Adrenal gland (tissue), 12 donors: ENCODE data around the gene TLCD4. TPM values are rescaled to one million over a fixed set of nuclear protein-coding genes. Genes with fewer than 3 reads are reported as not detected.
"Not testable (repeated sequence)": the region's sequence is repeated elsewhere in the genome, so short reads cannot be mapped to it uniquely, and the experiment has no call there.

Source experiments
- DNase-seq, 7 donors: peaks; one replicate each; pipeline ENCODE4 v3.0.0-alpha.2; 2019 to 2020
- H3K27ac ChIP-seq, 5 donors: fragments of 200-600 bp; sonication (generic) in 4 of 5; 1 replicate in 3 of 5; 2 replicates in 2 of 5; pipeline versions ENCODE4 v1.5.1 to v1.8.0; 2016 to 2020; ENCODE audit warnings: mild to moderate bottlenecking in 1 of 5
- H3K27me3 ChIP-seq: fragments of 200-600 bp; 2 replicates; pipeline ENCODE4 v1.8.0; 2021
- H3K36me3 ChIP-seq, 2 donors: fragments of 200-600 bp; replicated peaks in 1 of 2; 1 replicate in 1 of 2; 2 replicates in 1 of 2; pipeline versions ENCODE4 v1.5.1 to v1.8.0; 2018 to 2022
- H3K4me1 ChIP-seq, 2 donors: fragments of 200-600 bp; replicated peaks in 1 of 2; 1 replicate in 1 of 2; 2 replicates in 1 of 2; pipeline versions ENCODE4 v1.5.1 to v1.8.0; 2018 to 2021
- H3K4me3 ChIP-seq, 4 donors: fragments of 200-600 bp; sonication (generic) in 3 of 4; one replicate each; pipeline ENCODE4 v1.5.1; 2016 to 2018
- H3K9me3 ChIP-seq, 3 donors: fragments of 200-600 bp; sonication (generic) in 1 of 3; replicated peaks in 1 of 3; 1 replicate in 2 of 3; 2 replicates in 1 of 3; pipeline versions ENCODE4 v1.5.1 to v1.8.0; 2016 to 2021
- POLR2A ChIP-seq, 2 donors: fragments of 450-650 bp; IDR thresholded peaks; one replicate each; pipeline ENCODE4 v1.6.1; 2017; ENCODE audit warnings: antibody characterized with exemption in 2 of 2, mild to moderate bottlenecking in 2 of 2, moderate library complexity in 1 of 2
- WGBS, 4 donors: extraction: QIAGEN DNeasy Blood & Tissue Kit in 2 of 4; methylation state at CpG; one replicate each; pipeline versions ENCODE4 v1.1.5 to v1.1.7; 2013 to 2017; 5-methylcytosine and 5-hydroxymethylcytosine counted together
- intact Hi-C, 2 donors: fragments of 100-400 bp; cut with DNase I; formaldehyde crosslinking; loops; one replicate each; pipeline versions ENCODE4 v1.14.1 to v1.15.0; 2022 to 2023
- polyA plus RNA-seq, 3 donors: library from polyadenylated mRNA; stranded (reverse); fragments of 200-250 nt in 2 of 3; fragments of 350-450 nt in 1 of 3; fragmentation: Illumina TruSeq in 1 of 3; extraction: RNeasy Lipid Tissue Mini Kit (QIAGEN cat#74804) in 1 of 3; gene quantifications; one replicate each; pipeline ENCODE4 v1.2.3, GENCODE V29; 2013 to 2014
- small RNA-seq, 2 donors: library from RNA; depleted of rRNA; stranded (forward); fragments of <200 nt; gene quantifications; one replicate each; pipeline ENCODE3, GENCODE V24; 2016
- total RNA-seq, 9 donors: library from RNA; depleted of rRNA in 4 of 9; stranded (reverse); fragments of >200 nt in 4 of 9; fragments of 120-200 nt in 1 of 9; fragmentation: NEBNext Ultra II Directional in 1 of 9; extraction: Animal tissue kit (Norgen Biotek cat#: 25700) in 1 of 9; gene quantifications; one replicate each; pipeline versions ENCODE4 v1.1.0 to v1.2.4, GENCODE V29; 2013 to 2023
- TF ChIP-seq, protein P1 (sequence below), 6 experiments: fragments of 450-650 bp in 4 of 6; fragments of 200-600 bp in 2 of 6; sonication (generic) in 1 of 6; IDR thresholded peaks; 1 replicate in 5 of 6; 2 replicates in 1 of 6; pipeline versions ENCODE4 v1.5.1 to v1.8.0; 2016 to 2021; ENCODE audit warnings: antibody characterized with exemption in 6 of 6, mild to moderate bottlenecking in 2 of 6, moderate library complexity in 1 of 6
- donor health status: healthy with polysubstance abuse.
- donor health status: Bipolar disorder and iron deficiency.
- donor health status: DM: yes; HTN: yes; CAD: no.
- donor health status: DM: no; HTN: no; CAD: no.
- donor health status: DM: no; HTN: no; CAD: no.
- donor health status: DM: yes; HTN: yes; CAD: no.

The TLCD4 gene
- total and polyA plus RNA-seq, 12 donors, result 1.6 to 41.3 (median 19.6) TPM

DNA sequence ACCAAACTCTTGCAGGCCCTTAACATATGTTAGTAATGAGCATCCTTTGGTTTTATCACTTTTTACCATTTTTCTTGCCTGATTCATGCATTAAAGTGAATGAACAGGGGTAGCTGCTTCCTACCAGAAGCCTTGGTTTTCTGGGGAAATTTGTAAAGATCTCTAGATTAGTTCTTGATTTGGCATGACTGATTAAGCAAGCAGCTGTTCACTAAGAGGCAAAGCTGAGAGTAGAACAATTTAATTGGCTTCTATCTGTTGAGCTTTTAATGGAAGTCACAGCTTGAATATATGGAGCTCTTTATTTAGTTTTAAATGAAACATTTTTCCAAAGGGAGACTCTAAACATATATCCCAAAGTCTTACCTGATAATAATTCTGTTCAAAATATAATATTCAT is 23.6 kb downstream of the TLCD4 start:
- H3K4me3 ChIP-seq, result no peak overlapping the region
- no peaks in the 10 kb centered on the region for H3K36me3 ChIP-seq
- no peak for TF ChIP-seq POLR2A (IDR thresholded peaks at IDR 0.05)
- TF ChIP-seq, protein P1, sequence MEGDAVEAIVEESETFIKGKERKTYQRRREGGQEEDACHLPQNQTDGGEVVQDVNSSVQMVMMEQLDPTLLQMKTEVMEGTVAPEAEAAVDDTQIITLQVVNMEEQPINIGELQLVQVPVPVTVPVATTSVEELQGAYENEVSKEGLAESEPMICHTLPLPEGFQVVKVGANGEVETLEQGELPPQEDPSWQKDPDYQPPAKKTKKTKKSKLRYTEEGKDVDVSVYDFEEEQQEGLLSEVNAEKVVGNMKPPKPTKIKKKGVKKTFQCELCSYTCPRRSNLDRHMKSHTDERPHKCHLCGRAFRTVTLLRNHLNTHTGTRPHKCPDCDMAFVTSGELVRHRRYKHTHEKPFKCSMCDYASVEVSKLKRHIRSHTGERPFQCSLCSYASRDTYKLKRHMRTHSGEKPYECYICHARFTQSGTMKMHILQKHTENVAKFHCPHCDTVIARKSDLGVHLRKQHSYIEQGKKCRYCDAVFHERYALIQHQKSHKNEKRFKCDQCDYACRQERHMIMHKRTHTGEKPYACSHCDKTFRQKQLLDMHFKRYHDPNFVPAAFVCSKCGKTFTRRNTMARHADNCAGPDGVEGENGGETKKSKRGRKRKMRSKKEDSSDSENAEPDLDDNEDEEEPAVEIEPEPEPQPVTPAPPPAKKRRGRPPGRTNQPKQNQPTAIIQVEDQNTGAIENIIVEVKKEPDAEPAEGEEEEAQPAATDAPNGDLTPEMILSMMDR (IDR thresholded peaks at IDR 0.05), result no peak
- H3K4me1 ChIP-seq, result peaks cover 0 to 4% of the 10 kb centered on the region in 2 donors
- no peaks in the 10 kb centered on the region for H3K27me3 ChIP-seq
- intact Hi-C loops, result no loop called here
- H3K27ac ChIP-seq, result no peak overlapping the region
- DNase-seq, result no peak
- H3K9me3 ChIP-seq, result no peaks in the 10 kb centered on the region

DNA sequence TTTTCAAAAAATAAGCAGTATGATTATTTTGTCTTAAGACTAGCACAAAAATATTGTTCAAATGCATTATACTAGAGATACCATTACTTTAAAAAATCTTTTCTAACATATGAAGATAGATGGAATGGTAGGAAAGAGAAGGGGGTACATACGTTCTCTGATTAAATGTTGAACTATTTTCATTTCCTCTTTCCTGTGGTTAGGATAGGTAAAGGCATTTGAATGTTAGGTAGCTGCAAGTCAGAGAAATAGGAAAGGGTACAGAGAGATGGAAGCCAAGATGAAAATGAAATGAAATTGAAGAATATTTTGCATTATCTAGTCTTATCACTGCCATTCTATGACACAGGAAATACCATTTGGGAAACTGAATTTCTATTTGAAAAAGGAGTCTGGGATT is 28.3 kb downstream of the TLCD4 start:
- Histone ChIP-seq H3K4me3 (no peak overlapping the region), H3K36me3 (no peaks in the 10 kb centered on the region), H3K9me3 (no peaks in the 10 kb centered on the region), H3K27ac (no peak overlapping the region), H3K27me3 (no peaks in the 10 kb centered on the region), H3K4me1 (peaks cover 0 to 4% of the 10 kb centered on the region in 2 donors)
- 69 to 84% (median 82%) methylated on average over 1 of the region's 1 CpG for WGBS, 4 donors
- DNase-seq, result no peak
- TF ChIP-seq, protein P1 (IDR thresholded peaks at IDR 0.05), result no peak
- no peak for TF ChIP-seq POLR2A (IDR thresholded peaks at IDR 0.05)
- intact Hi-C loops, result no loop called here

DNA sequence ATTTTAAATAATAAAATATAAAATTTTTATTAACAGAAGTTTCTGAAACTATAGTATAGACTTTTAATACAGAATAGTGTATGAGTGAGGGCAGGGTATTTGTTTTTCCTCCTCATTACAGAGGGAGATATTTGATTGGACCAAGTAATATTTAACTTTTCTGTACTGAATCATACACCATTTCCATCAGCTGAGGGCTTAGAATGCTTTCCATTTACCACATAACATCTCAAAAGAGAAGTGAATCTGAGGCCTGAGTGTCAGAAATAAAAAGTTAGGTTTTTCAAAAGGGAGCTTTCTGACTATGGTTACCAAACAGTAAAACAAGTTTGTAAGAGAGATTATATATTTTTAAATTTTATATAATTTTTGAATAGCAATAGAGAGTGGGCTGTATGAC is 29.5 kb downstream of the TLCD4 start:
- Histone ChIP-seq H3K27ac (no peak overlapping the region), H3K27me3 (no peaks in the 10 kb centered on the region), H3K4me1 (no peaks in the 10 kb centered on the region), H3K36me3 (no peaks in the 10 kb centered on the region), H3K4me3 (no peak overlapping the region), H3K9me3 (no peaks in the 10 kb centered on the region)
- intact Hi-C loops, result no loop called here
- DNase-seq, result no peak
- no peak for TF ChIP-seq POLR2A (IDR thresholded peaks at IDR 0.05)
- TF ChIP-seq, protein P1 (IDR thresholded peaks at IDR 0.05), result no peak

DNA sequence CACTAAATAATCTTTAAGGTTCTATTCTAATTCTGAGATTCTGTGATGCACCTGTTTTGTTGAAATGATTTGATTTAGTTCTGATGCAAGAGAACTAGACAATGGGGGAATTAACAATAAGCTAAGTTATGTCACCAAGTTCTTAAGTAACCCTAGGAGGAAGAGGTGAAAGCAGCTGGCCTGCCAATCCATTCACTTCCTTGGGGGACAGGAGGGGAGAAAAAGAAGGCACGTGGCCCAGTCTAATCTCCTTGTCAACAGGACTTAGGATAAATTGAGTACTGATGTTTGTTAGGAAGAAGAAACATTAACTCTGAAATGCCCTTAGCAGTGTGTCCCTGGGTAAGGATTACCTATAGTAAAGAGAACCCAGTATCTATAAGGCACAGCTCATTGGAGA is 36.9 kb downstream of the TLCD4 start:
- Histone ChIP-seq H3K9me3 (no peaks in the 10 kb centered on the region), H3K36me3 (no peaks in the 10 kb centered on the region), H3K27ac (no peak overlapping the region), H3K4me1 (no peaks in the 10 kb centered on the region), H3K27me3 (no peaks in the 10 kb centered on the region), H3K4me3 (no peak overlapping the region)
- intact Hi-C loops, result no loop called here
- WGBS, 4 donors, result 50 to 70% (median 67%) methylated on average over 1 of the region's 1 CpG
- DNase-seq, result no peak
- TF ChIP-seq POLR2A (IDR thresholded peaks at IDR 0.05), result no peak
- TF ChIP-seq, protein P1 (IDR thresholded peaks at IDR 0.05), result no peak

DNA sequence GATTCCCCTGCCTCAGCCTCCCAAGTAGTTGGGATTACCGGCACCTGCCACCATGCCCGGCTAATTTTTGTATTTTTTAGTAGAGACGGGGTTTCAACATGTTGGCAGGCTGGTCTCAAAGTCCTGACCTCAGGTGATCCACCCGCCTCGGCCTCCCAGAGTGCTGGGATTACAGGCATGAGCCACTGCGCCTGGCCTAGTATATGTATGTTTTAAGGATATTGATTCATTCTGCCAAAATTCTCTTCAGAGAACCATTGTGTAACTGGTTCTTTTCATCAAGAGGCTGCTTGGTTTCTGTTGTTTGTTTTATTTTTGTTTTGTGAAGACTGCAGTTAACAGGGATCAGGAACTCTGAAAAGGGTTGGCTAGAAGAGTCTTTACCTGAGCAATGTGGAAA is 48.4 kb downstream of the TLCD4 start:
- intact Hi-C loops, H3K4me1 ChIP-seq, H3K27me3 ChIP-seq, H3K27ac ChIP-seq, H3K36me3 ChIP-seq, H3K9me3 ChIP-seq, DNase-seq, H3K4me3 ChIP-seq: not testable (repeated sequence)
- 95 to 99% (median 98%) methylated on average over 6 of the region's 6 CpGs for WGBS, 4 donors

Small RNA genes lying within 50 kb of the gene (small RNA-seq; reads per million reads assigned to genes)
- 0 reads per million in 2 donors for gene RF00019

Other genes with a start within 250 kb of the TLCD4 start
- gene CNN3, start 190.2 kb upstream of the TLCD4 start, total RNA-seq, result 100 to 1,000 TPM; 262 to 766 (median 423) TPM
- 100 to 1,000 TPM in 2 of 3 donors, 10 to 100 TPM in 1; 97.3 to 418 (median 131) TPM for gene CNN3, start 190.2 kb upstream of the TLCD4 start, polyA plus RNA-seq
- gene ALG14, start 44.4 kb upstream of the TLCD4 start, total RNA-seq, result 10 to 100 TPM in 6 of 9 donors, 1 to 10 TPM in 3; 2.2 to 24.3 (median 14.9) TPM
- gene ALG14, start 44.4 kb upstream of the TLCD4 start, polyA plus RNA-seq, result 10 to 100 TPM in 1 of 3 donors, 1 to 10 TPM in 2; 1.5 to 29.9 (median 3.0) TPM
- gene RWDD3, start 116.9 kb downstream of the TLCD4 start, total RNA-seq, result 10 to 100 TPM in 5 of 9 donors, 1 to 10 TPM in 4; 2.9 to 29.3 (median 12.0) TPM
- 10 to 100 TPM; 16.6 to 66.2 (median 51.8) TPM for gene RWDD3, start 116.9 kb downstream of the TLCD4 start, polyA plus RNA-seq